ENCODE data around the gene MYOM1. TPM values are rescaled to one million over a fixed set of nuclear protein-coding genes. Genes with fewer than 3 reads are reported as not detected.

Gene MYOM1
- total RNA-seq, 1 experiment from 2014 or later = 0.92 TPM

GRCh38 chr18:3107740-3108151 is 112.0 kb downstream of the MYOM1 start:
- in situ Hi-C loops (cut with HindIII; ENCODE audit: low pct_unique_long_range_greater_than_20kb, low sequenced_read_pairs) (no loop called here), intact Hi-C loops (cut with micrococcal nuclease; ENCODE audit: unreplicated experiment) (no loop called here)
- no peak for TF ChIP-seq SIN3A (IDR thresholded peaks at IDR 0.05; ENCODE audit: borderline replicate concordance, insufficient read depth, low read depth, low read length)
- TF ChIP-seq, protein P1, sequence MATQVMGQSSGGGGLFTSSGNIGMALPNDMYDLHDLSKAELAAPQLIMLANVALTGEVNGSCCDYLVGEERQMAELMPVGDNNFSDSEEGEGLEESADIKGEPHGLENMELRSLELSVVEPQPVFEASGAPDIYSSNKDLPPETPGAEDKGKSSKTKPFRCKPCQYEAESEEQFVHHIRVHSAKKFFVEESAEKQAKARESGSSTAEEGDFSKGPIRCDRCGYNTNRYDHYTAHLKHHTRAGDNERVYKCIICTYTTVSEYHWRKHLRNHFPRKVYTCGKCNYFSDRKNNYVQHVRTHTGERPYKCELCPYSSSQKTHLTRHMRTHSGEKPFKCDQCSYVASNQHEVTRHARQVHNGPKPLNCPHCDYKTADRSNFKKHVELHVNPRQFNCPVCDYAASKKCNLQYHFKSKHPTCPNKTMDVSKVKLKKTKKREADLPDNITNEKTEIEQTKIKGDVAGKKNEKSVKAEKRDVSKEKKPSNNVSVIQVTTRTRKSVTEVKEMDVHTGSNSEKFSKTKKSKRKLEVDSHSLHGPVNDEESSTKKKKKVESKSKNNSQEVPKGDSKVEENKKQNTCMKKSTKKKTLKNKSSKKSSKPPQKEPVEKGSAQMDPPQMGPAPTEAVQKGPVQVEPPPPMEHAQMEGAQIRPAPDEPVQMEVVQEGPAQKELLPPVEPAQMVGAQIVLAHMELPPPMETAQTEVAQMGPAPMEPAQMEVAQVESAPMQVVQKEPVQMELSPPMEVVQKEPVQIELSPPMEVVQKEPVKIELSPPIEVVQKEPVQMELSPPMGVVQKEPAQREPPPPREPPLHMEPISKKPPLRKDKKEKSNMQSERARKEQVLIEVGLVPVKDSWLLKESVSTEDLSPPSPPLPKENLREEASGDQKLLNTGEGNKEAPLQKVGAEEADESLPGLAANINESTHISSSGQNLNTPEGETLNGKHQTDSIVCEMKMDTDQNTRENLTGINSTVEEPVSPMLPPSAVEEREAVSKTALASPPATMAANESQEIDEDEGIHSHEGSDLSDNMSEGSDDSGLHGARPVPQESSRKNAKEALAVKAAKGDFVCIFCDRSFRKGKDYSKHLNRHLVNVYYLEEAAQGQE (IDR thresholded peaks at IDR 0.05; ENCODE audit: insufficient read depth in 1 of 2, low read depth in 2 of 2, low read length in 1 of 2) = no peak
- no peak for TF ChIP-seq TCF7L2 (IDR thresholded peaks at IDR 0.05; ENCODE audit: low read depth, low read length)
- no peak for TF ChIP-seq POLR2AphosphoS5 (IDR thresholded peaks at IDR 0.05; ENCODE audit: low read depth, low read length)
- TF ChIP-seq, protein P2, sequence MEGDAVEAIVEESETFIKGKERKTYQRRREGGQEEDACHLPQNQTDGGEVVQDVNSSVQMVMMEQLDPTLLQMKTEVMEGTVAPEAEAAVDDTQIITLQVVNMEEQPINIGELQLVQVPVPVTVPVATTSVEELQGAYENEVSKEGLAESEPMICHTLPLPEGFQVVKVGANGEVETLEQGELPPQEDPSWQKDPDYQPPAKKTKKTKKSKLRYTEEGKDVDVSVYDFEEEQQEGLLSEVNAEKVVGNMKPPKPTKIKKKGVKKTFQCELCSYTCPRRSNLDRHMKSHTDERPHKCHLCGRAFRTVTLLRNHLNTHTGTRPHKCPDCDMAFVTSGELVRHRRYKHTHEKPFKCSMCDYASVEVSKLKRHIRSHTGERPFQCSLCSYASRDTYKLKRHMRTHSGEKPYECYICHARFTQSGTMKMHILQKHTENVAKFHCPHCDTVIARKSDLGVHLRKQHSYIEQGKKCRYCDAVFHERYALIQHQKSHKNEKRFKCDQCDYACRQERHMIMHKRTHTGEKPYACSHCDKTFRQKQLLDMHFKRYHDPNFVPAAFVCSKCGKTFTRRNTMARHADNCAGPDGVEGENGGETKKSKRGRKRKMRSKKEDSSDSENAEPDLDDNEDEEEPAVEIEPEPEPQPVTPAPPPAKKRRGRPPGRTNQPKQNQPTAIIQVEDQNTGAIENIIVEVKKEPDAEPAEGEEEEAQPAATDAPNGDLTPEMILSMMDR (IDR thresholded peaks at IDR 0.05) = no peak
- BruUV-seq (replicated peaks) = no TSS peak
- H3K9me3 ChIP-seq (ENCODE audit: control insufficient read depth, insufficient read depth, low read depth, low read length) = no peaks in the 10 kb centered on the region
- no peaks in the 10 kb centered on the region for H3K27me3 ChIP-seq (ENCODE audit: control insufficient read depth, insufficient read depth, low read length)
- ChIA-PET POLR2A (interaction anchor here (0.6 kb wide), 1 partner anchor 406 kb away, joined by 3 read pairs; no protein-coding TSS in a partner anchor), CTCF (no interaction called here)
- no peak overlapping the region for H3K27ac ChIP-seq (ENCODE audit: low read length)
- H3K4me1 ChIP-seq (ENCODE audit: control insufficient read depth, insufficient read depth, low read length) = no peaks in the 10 kb centered on the region
- H3K4me3 ChIP-seq (ENCODE audit: low read depth in 2 of 2, low read length in 2 of 2) = no peak overlapping the region
- ATAC-seq = no peak
- DNase-seq (ENCODE audit: low read depth, low spot score) = no peak
- H3K36me3 ChIP-seq (ENCODE audit: control insufficient read depth, insufficient read depth, low read length) = no peaks in the 10 kb centered on the region

DNA sequence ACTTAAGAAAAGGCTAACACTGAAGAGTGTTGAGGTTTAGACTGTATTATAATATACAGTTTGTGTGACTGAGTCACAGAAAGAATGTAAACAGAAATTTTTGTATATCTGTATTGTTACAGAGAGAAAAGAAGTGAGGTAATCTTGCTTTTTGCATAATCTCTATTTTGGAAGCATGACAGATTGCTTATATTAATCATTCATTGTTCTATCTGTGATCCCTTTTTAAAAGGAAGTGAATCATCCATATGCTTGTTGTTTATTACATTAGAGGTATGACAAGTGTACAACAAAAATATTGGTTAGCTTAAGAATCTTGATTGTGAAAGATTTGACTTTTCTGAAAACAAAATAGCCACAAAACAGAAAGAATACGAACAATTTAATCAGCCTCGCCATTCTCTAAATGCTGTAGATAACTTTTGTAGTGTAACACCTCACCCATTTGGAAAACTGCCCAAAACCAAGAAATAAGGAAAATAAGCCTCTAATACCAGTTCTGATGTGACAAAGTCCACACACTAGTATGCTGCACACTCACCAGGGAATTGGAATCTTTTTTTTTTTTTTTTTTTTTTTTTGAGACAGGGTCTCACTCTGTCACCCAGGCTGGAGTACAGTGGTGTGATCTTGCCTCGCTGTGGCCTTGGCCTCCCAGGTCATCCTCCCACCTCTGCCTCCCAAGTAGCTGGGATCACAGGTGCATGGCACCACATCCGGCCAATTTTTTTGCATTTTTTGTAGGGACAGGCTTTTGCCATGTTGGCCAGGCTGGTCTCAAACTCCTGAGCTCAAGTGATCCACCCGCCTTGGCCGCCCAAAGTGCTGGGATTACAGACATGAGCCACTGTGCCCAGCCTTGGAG is 115.3 kb downstream of the MYOM1 start:
- Histone ChIP-seq H3K4me1 (ENCODE audit: control insufficient read depth, insufficient read depth, low read length) (no peaks in the 10 kb centered on the region), H3K9me3 (ENCODE audit: control insufficient read depth, insufficient read depth, low read depth, low read length) (no peaks in the 10 kb centered on the region), H3K36me3 (ENCODE audit: control insufficient read depth, insufficient read depth, low read length) (no peaks in the 10 kb centered on the region), H3K27me3 (ENCODE audit: control insufficient read depth, insufficient read depth, low read length) (no peaks in the 10 kb centered on the region), H3K4me3 (ENCODE audit: low read depth in 2 of 2, low read length in 2 of 2) (no peak overlapping the region), H3K27ac (ENCODE audit: low read length) (no peak overlapping the region)
- BruUV-seq (replicated peaks) = no TSS peak
- TF ChIP-seq, protein P2 (IDR thresholded peaks at IDR 0.05) = no peak
- TF ChIP-seq SIN3A (IDR thresholded peaks at IDR 0.05; ENCODE audit: borderline replicate concordance, insufficient read depth, low read depth, low read length) = no peak
- no peak for TF ChIP-seq TCF7L2 (IDR thresholded peaks at IDR 0.05; ENCODE audit: low read depth, low read length)
- TF ChIP-seq, protein P1 (IDR thresholded peaks at IDR 0.05; ENCODE audit: insufficient read depth in 1 of 2, low read depth in 2 of 2, low read length in 1 of 2) = no peak
- no peak for TF ChIP-seq POLR2AphosphoS5 (IDR thresholded peaks at IDR 0.05; ENCODE audit: low read depth, low read length)
- intact Hi-C loops (cut with micrococcal nuclease; ENCODE audit: unreplicated experiment) (no loop called here), in situ Hi-C loops (cut with HindIII; ENCODE audit: low pct_unique_long_range_greater_than_20kb, low sequenced_read_pairs) (no loop called here)
- ATAC-seq (no peak), DNase-seq (ENCODE audit: low read depth, low spot score) (peak; percentile 18)
- POLR2A ChIA-PET = no interaction called here
- CTCF ChIA-PET = no interaction called here
